CD14-positive monocyte (primary cell): Measurements from ENCODE around the gene RGMA. TPM values are rescaled to one million over a fixed set of nuclear protein-coding genes. Genes with fewer than 3 reads are reported as not detected.
A peak's percentile ranks its signal among the peaks of the same experiment; 100 is the strongest.

Experiments used
- DNase-seq, 3 donors: peaks; one replicate each; pipeline ENCODE4 v3.0.0-alpha.2; 2011 to 2022
- H2AFZ ChIP-seq: 2 replicates; pipeline ENCODE4 v1.6.0; 2012; ENCODE audit warnings: mild to moderate bottlenecking, low read depth, low read length, inconsistent platforms; ENCODE audit not compliant: insufficient read depth, poor library complexity, severe bottlenecking
- H3K27ac ChIP-seq, 2 donors: 1 replicate in 1 of 2; 2 replicates in 1 of 2; pipeline ENCODE4 v1.5.1; 2012 to 2013; ENCODE audit warnings: low read length in 2 of 2, control low read depth in 1 of 2, inconsistent platforms in 1 of 2, low read depth in 1 of 2, mild to moderate bottlenecking in 1 of 2
- H3K27me3 ChIP-seq, 2 donors: one replicate each; pipeline versions ENCODE4 v1.6.0 to v1.6.1; 2011 to 2013; ENCODE audit warnings: low read length in 2 of 2; ENCODE audit not compliant: control insufficient read depth in 2 of 2, insufficient read depth in 2 of 2
- H3K36me3 ChIP-seq, 2 donors: replicated peaks in 1 of 2; 1 replicate in 1 of 2; 2 replicates in 1 of 2; pipeline versions ENCODE4 v1.5.1 to v1.6.1; 2012 to 2013; ENCODE audit warnings: low read length in 2 of 2, control low read depth in 1 of 2, inconsistent platforms in 1 of 2, mild to moderate bottlenecking in 1 of 2; ENCODE audit not compliant: insufficient read depth in 2 of 2, control insufficient read depth in 1 of 2
- H3K4me1 ChIP-seq, 2 donors: 1 replicate in 1 of 2; 2 replicates in 1 of 2; pipeline versions ENCODE4 v1.5.1 to v1.6.1; 2012 to 2013; ENCODE audit warnings: low read length in 2 of 2, control low read depth in 1 of 2, inconsistent platforms in 1 of 2, mild to moderate bottlenecking in 1 of 2, moderate library complexity in 1 of 2; ENCODE audit not compliant: insufficient read depth in 2 of 2, control insufficient read depth in 1 of 2
- H3K4me2 ChIP-seq: replicated peaks from 2 replicates; pipeline ENCODE3; 2012; ENCODE audit warnings: low read length, moderate library complexity, mild to moderate bottlenecking; ENCODE audit not compliant: poor library complexity, severe bottlenecking; ENCODE audit errors: extremely low read depth
- H3K4me3 ChIP-seq, 3 experiments: fragments of 200-600 bp in 1 of 3; sonication (generic) in 1 of 3; replicated peaks in 1 of 3; 1 replicate in 2 of 3; 2 replicates in 1 of 3; pipeline ENCODE4 v1.5.1; 2011 to 2013; ENCODE audit warnings: low read length in 3 of 3, mild to moderate bottlenecking in 3 of 3, control low read depth in 2 of 3, low read depth in 2 of 3, inconsistent platforms in 1 of 3, moderate library complexity in 1 of 3
- H3K79me2 ChIP-seq: 2 replicates; pipeline ENCODE4 v1.6.0; 2012; ENCODE audit warnings: mild to moderate bottlenecking, control low read depth, inconsistent platforms, low read length, moderate library complexity; ENCODE audit not compliant: insufficient read depth
- H3K9ac ChIP-seq: 2 replicates; pipeline ENCODE4 v1.6.0; 2017; ENCODE audit warnings: low read length, mild to moderate bottlenecking; ENCODE audit not compliant: insufficient read depth, poor library complexity, severe bottlenecking
- H3K9me3 ChIP-seq, 2 donors: replicated peaks in 1 of 2; 1 replicate in 1 of 2; 2 replicates in 1 of 2; pipeline versions ENCODE4 v1.5.1 to v1.6.1; 2012 to 2013; ENCODE audit warnings: low read length in 2 of 2, control low read depth in 1 of 2; ENCODE audit not compliant: control insufficient read depth in 1 of 2, insufficient read depth in 1 of 2
- H4K20me1 ChIP-seq: 2 replicates; pipeline ENCODE4 v1.6.0; 2012; ENCODE audit warnings: mild to moderate bottlenecking, low read length, control low read depth, moderate library complexity; ENCODE audit not compliant: insufficient read depth
- H3K27ac Mint-ChIP-seq, 7 donors: one replicate each; pipeline ENCODE4 v1.8.0; 2020; ENCODE audit warnings: mild to moderate bottlenecking in 7 of 7, mixed read lengths in 7 of 7, moderate library complexity in 6 of 7, inconsistent platforms in 2 of 7
- H3K27me3 Mint-ChIP-seq, 3 donors: one replicate each; pipeline ENCODE4 v1.8.0; 2021 to 2022; ENCODE audit warnings: low read depth in 3 of 3, mild to moderate bottlenecking in 3 of 3, mixed read lengths in 3 of 3, moderate library complexity in 3 of 3, inconsistent platforms in 1 of 3
- H3K36me3 Mint-ChIP-seq, 2 donors: one replicate each; pipeline ENCODE4 v1.8.0; 2020; ENCODE audit warnings: mixed read lengths in 2 of 2, inconsistent platforms in 1 of 2, mild to moderate bottlenecking in 1 of 2
- H3K4me1 Mint-ChIP-seq: one replicate; pipeline ENCODE4 v1.8.0; 2020; ENCODE audit warnings: mild to moderate bottlenecking, mixed read lengths
- H3K4me3 Mint-ChIP-seq, 2 donors: one replicate each; pipeline ENCODE4 v1.8.0; 2020; ENCODE audit warnings: mild to moderate bottlenecking in 2 of 2, mixed read lengths in 2 of 2, moderate library complexity in 1 of 2
- H3K9me3 Mint-ChIP-seq, 7 donors: one replicate each; pipeline ENCODE4 v1.8.0; 2020 to 2022; ENCODE audit warnings: mixed read lengths in 7 of 7, mild to moderate bottlenecking in 6 of 7, moderate library complexity in 6 of 7, inconsistent platforms in 2 of 7
- CTCF ChIP-seq: fragments of 200-600 bp; IDR thresholded peaks from one replicate; pipeline ENCODE4 v1.8.0; 2022; ENCODE audit warnings: antibody characterized with exemption, mild to moderate bottlenecking
- WGBS: methylation state at CpG from one replicate; pipeline ENCODE4 v1.1.5; 2013; ENCODE audit warnings: missing lambda C conversion rate; ENCODE audit not compliant: insufficient coverage; 5-methylcytosine and 5-hydroxymethylcytosine counted together
- intact Hi-C, 2 donors: fragments of 100-400 bp; cut with micrococcal nuclease; formaldehyde crosslinking; loops; one replicate each; pipeline versions ENCODE4 v1.15.0 to v1.15.1; 2023
- polyA plus RNA-seq, 3 donors: library from polyadenylated mRNA; depleted of rRNA in 1 of 3; unstranded in 2 of 3; stranded (reverse) in 1 of 3; fragments of 300-500 nt in 2 of 3; fragments of >200 nt in 1 of 3; fragmentation: Illumina TruSeq in 2 of 3; gene quantifications; 1 replicate in 2 of 3; 2 replicates in 1 of 3; pipeline ENCODE4 v1.2.3, GENCODE V29; 2012 to 2021

RGMA gene
- polyA plus RNA-seq, 3 donors: 0.07 to 0.35 (median 0.08) TPM

GRCh38 chr15:93127286-93127685 is 38.3 kb upstream of the RGMA start:
- Mint-ChIP-seq H3K4me3 (no peak overlapping the region), H3K27me3 (peaks cover 2 to 4% (median 3%) of the 10 kb centered on the region in 3 donors), H3K36me3 (no peaks in the 10 kb centered on the region), H3K27ac (no peak overlapping the region), H3K9me3 (peaks cover 0 to 1% (median 0%) of the 10 kb centered on the region in 7 donors), H3K4me1 (no peaks in the 10 kb centered on the region)
- no peak overlapping the region for H3K27ac ChIP-seq
- DNase-seq: no peak
- H3K9me3 ChIP-seq: no peaks in the 10 kb centered on the region
- H3K27me3 ChIP-seq: no peaks in the 10 kb centered on the region
- H2AFZ ChIP-seq: no peak overlapping the region
- no peaks in the 10 kb centered on the region for H3K79me2 ChIP-seq
- no peak overlapping the region for H3K4me2 ChIP-seq
- no peak for TF ChIP-seq CTCF
- H3K9ac ChIP-seq: no peak overlapping the region
- no peaks in the 10 kb centered on the region for H3K4me1 ChIP-seq
- intact Hi-C loops: no loop called here
- no peaks in the 10 kb centered on the region for H4K20me1 ChIP-seq
- no peaks in the 10 kb centered on the region for H3K36me3 ChIP-seq
- H3K4me3 ChIP-seq: no peak overlapping the region
- WGBS: 85% methylated on average over 6 of the region's 6 CpGs

DNA sequence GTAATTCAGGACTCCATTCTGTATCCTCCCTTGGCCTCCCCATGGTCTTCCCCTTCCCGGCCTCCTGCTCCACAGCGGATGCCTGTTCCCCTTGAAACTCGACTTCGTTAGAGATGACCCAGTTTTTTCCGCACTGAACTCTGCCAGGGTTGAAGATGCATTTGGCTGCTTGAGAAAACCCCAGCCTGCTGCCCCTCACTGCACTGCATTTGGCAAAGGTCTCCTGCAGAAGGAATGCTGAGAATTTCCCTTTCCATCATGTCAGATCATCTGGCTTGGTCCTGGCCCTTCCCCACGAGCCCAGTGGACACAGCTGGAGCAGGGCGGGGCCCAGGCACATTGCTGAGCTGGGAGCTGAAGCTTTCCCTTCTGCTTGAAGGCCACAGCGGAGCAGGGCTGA is 37.6 kb upstream of the RGMA start:
- Histone ChIP-seq H3K27me3 (no peaks in the 10 kb centered on the region), H3K4me1 (no peaks in the 10 kb centered on the region), H3K79me2 (no peaks in the 10 kb centered on the region), H3K27ac (no peak overlapping the region), H3K4me2 (no peak overlapping the region), H3K36me3 (no peaks in the 10 kb centered on the region), H3K4me3 (no peak overlapping the region), H3K9me3 (no peaks in the 10 kb centered on the region), H2AFZ (no peak overlapping the region), H4K20me1 (no peaks in the 10 kb centered on the region), H3K9ac (no peak overlapping the region)
- WGBS: 97% methylated on average over 7 of the region's 8 CpGs
- no peak overlapping the region for H3K4me3 Mint-ChIP-seq
- TF ChIP-seq CTCF: no peak
- no peaks in the 10 kb centered on the region for H3K4me1 Mint-ChIP-seq
- peaks cover 2 to 4% (median 2%) of the 10 kb centered on the region in 3 donors for H3K27me3 Mint-ChIP-seq
- H3K9me3 Mint-ChIP-seq: peaks cover 0 to 1% (median 0%) of the 10 kb centered on the region in 7 donors
- intact Hi-C loops: no loop called here
- peak overlapping the region in 1 of 7 donors; percentile 25 for H3K27ac Mint-ChIP-seq
- DNase-seq: no peak
- H3K36me3 Mint-ChIP-seq: no peaks in the 10 kb centered on the region
